ENCODE results near the gene MEAK7. TPM values are rescaled to one million over a fixed set of nuclear protein-coding genes. Genes with fewer than 3 reads are reported as not detected.

MEAK7 gene, protein sequence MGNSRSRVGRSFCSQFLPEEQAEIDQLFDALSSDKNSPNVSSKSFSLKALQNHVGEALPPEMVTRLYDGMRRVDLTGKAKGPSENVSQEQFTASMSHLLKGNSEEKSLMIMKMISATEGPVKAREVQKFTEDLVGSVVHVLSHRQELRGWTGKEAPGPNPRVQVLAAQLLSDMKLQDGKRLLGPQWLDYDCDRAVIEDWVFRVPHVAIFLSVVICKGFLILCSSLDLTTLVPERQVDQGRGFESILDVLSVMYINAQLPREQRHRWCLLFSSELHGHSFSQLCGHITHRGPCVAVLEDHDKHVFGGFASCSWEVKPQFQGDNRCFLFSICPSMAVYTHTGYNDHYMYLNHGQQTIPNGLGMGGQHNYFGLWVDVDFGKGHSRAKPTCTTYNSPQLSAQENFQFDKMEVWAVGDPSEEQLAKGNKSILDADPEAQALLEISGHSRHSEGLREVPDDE
- 8.2 TPM for total RNA-seq

- peak; percentile 95 to 99 for DNase-seq (ENCODE audit: low spot score in 2 of 2)
- FAIRE-seq = no peak
Measured at GRCh38 chr16:84504420-84505248, at the start of gene MEAK7. MEAK7 (minus strand) TSS chr16:84504659; CDS start chr16:84498086, 6,573 bp downstream.

GRCh38 chr16:84553873-84554399 is 49.5 kb upstream of the MEAK7 start:
- FAIRE-seq (no peak), DNase-seq (ENCODE audit: low spot score in 2 of 2) (no peak)

DNA sequence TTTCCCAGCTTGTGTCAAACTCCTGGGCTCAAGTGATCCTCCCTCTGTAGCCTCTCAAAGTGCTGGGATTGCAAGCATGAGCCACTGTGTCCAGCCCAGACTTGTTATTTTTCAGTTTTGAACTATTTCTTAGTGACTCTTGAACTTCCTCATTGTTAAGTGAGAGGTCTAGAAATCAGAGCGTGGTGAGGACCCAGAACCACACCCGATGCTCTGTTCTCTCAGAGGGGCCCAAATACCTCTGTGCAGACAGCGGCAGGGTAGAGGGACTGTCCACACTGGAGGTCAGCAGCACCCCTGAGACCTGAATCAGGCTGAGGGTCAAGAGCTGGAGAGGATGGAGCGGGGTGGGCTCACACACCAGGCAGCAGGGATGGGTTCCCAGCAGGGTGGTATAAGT is 47.7 kb upstream of the MEAK7 start:
- FAIRE-seq (no peak), DNase-seq (ENCODE audit: low spot score in 2 of 2) (no peak)

DNA sequence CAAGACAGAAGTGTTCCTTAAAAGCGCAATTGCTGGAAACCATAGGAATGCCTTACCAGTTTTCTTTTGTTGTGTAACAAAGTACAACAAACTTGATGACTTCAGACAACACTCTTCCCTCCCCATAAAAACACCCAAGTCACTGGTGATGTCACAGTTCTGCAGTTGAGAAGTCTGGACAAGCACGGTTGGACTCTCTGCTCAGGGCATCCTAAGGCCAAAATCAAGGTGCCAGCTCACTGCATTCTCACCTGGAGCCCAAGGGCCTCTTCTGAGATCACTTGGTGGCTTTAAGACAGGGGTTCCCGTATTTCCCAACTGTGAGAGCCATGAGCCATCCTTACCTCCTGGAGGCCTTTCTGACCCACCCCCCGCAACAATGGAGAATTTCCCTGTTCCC is 45.6 kb upstream of the MEAK7 start:
- FAIRE-seq (no peak), DNase-seq (ENCODE audit: low spot score in 2 of 2) (no peak)

- no peak for DNase-seq (ENCODE audit: low spot score in 2 of 2)
- no peak for FAIRE-seq
Measured at GRCh38 chr16:84548971-84549844, 44.7 kb upstream of the MEAK7 start.

DNA sequence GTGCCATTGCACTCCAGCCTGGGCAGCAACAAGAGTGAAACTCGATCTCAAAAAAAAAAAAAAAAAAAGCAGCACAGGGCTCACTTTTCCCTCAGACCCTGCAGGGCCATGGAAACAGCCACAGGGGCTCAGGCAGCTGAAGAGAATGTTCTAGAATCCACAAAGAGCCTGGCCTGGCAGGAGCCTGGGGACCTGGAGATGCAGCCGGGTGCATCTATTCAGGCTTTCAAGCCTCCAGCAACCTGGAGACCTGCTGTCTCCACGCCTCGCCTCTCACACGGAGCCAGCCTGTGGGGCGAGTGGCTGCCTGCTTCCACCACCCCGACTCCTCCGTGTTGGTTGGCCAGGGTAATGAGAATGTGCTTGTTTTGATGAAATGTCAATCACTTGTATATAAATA is 44.0 kb upstream of the MEAK7 start:
- no peak for FAIRE-seq
- no peak for DNase-seq (ENCODE audit: low spot score in 2 of 2)

- no peak for DNase-seq (ENCODE audit: low spot score in 2 of 2)
- FAIRE-seq = no peak
Measured at GRCh38 chr16:84547546-84548061, 43.1 kb upstream of the MEAK7 start.

- FAIRE-seq (no peak), DNase-seq (ENCODE audit: low spot score in 2 of 2) (no peak)
Measured at GRCh38 chr16:84546669-84547545, 42.4 kb upstream of the MEAK7 start.

DNA sequence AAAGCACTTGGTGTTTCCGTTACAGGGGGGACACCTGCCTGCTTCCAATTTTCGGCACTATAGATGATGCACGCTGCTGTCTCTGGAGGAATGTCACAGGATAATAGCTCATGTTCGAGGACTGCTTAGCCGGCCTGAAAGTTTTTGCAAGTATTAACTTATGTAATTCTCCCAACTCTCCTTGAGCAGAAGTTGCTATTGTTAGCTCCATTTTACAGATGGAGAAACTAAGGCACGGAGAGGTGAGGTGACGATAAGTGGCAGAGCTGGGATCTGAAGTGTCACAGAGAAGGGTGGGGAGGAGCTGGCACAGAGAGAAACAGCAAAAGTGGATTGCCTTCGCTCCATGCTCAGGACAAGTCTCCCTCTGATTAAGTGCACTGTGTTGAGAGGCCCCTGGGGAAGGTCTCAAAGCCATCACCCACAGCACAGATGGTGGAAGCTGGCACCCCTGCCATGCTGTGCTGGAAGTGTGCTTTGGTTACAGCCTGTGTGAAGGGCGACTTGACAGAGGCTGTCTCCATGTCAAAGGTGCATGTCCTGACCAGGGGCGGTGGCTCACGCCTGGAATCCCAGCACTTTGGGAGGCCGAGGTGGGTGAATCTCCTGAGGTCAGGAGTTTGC is 40.8 kb upstream of the MEAK7 start:
- FAIRE-seq (no peak), DNase-seq (ENCODE audit: low spot score in 2 of 2) (no peak)

GRCh38 chr16:84544031-84544773 is 39.7 kb upstream of the MEAK7 start:
- FAIRE-seq = no peak

GRCh38 chr16:84543253-84543652 is 38.8 kb upstream of the MEAK7 start:
- no peak for FAIRE-seq
- no peak for DNase-seq (ENCODE audit: low spot score in 2 of 2)

More at GRCh38 chr16:84544031-84544773, 39.7 kb upstream of the MEAK7 start:
- peak in 1 of 2 donors; percentile 38 for DNase-seq (ENCODE audit: low spot score in 2 of 2)

DNA sequence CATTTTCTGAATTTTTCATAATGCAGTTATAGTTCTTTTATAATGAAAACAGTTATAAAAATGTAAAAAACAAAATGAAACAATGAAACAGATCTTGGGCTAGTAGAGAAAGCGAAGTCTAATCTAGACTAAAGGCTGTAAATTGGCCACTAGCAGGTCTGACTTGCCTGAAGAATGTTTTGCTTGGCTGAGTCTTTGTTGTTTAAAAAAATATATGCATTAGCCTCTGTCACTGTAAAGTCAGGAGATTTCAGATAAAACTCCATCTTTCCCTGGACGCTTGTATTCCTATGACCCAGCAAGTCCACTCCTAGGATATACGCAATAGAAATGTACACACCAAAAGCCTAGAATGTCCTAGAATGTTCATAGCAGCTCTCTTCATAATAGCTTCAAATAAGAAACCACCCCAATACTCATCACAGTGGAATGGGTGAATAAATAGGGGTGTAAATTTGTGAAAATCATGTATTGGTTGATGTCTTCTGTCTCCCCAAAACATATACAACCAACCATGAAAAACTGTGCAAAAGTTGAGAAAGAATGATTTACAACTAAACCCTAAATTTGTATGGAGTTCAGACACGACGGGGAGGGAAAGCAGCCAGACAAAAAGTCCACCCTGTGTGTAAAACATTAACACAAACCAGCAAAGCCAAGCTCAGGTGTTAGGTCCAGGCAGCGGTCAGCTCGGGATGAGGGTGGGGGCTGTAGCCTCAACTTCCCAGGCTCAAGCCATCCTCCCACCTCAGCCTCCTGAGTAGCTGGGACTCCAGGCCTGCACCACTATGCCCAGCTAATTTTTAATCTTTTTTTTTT is 37.7 kb upstream of the MEAK7 start:
- no peak for DNase-seq (ENCODE audit: low spot score in 2 of 2)

DNA sequence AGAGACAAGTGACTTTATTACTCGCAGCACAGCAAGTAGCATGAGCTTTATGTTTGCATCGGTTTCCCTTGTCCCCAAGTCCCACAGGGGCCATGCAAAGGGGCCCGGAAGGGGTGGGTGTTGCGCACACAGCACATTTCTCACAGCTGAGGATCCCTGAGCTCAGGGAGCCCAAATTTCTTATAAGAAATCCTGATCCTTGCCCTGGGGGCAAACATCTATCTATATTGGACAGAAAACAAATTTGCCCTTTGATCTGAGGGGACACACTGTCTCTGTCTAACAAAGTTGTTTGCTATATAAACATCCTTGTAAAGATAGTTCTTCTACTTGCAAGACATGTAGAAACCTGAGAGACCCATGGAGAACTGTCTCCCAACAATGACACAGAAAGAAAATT is 35.7 kb upstream of the MEAK7 start:
- FAIRE-seq = no peak
- no peak for DNase-seq (ENCODE audit: low spot score in 2 of 2)

More for the DNA sequence above, 37.7 kb upstream of the MEAK7 start:
- no peak for FAIRE-seq

DNA sequence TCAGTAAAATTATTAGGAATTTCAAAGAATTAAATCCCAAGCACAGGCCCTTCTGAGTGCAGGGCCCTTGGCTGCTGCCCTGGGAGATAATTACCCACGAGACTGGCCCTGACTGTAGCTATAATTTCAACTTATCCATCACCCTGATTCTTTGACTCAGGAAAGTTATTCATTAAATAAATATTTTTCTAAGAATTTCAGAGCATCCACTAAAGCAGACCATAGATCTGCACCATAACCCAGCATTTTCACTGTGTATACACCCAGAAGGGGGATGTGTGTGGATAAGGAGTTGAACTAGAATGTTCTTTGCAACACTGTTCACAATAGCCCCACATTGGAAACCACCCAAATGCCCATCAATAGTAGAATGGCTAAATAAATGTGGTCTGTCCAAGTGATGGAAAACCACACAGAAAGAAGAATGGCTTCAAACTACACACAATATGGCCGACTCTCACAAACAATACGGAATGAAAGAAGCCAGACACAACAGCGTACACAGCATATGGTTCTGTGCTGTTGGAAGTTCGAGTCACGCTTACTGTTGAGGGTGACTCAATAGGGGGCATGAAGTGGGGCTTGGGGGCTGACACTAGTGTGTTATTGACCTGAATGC is 33.9 kb upstream of the MEAK7 start:
- DNase-seq (ENCODE audit: low spot score in 2 of 2) (no peak), FAIRE-seq (no peak)

DNA sequence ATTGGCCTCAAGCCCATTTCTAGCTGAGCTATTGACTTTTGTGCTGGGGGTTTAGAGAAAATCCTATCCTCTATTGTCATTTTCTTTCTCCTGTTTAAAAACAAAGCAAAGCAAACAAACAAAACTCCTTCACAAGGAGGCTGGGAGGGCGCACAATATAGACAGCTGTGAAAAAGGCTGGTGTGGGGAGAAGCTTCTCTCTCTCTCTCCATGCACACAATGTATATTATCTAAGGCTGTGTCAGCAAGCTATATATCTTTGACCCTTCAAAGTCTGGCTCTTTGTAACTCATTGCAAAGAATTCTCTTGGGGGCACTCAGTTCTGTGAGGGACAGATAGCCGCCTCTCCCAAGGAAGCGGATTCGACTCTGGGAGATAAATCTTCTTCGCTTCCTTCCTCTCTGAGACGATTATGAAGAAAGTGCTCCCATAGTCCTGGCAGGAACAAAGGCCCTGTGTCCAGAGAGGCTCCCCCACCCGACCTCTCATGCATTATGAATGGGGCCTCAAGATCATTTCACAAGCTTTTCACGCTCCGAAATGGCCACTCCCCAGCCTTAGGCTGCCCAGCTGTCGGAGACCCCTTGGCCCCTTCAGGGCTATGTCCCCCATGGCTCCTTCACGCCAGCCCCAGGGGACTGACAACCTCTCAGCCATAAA is 33.2 kb upstream of the MEAK7 start:
- DNase-seq (ENCODE audit: low spot score in 2 of 2) (no peak), FAIRE-seq (no peak)

DNA sequence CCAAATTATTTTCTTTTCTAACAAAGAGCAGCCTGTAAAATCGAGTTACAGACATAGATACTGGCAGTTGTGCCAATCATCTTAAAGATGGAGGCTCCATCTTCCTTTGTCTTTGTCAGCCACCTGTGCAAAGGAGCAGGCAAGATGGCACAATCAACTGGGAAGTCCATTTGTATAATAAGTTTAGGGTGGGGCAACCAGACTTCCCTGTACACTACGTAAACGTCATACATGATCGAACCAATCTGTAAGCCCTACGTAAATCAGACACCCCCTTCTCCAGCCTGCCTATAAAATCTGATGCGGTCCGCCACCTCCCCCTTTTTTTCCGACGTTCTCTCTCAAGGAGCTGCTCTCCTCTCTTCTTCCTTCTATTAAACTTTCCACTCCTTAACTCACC is 31.4 kb upstream of the MEAK7 start:
- DNase-seq (ENCODE audit: low spot score in 2 of 2) (no peak), FAIRE-seq (no peak)
